Measurements from ENCODE around the gene EFNA5.

DNA sequence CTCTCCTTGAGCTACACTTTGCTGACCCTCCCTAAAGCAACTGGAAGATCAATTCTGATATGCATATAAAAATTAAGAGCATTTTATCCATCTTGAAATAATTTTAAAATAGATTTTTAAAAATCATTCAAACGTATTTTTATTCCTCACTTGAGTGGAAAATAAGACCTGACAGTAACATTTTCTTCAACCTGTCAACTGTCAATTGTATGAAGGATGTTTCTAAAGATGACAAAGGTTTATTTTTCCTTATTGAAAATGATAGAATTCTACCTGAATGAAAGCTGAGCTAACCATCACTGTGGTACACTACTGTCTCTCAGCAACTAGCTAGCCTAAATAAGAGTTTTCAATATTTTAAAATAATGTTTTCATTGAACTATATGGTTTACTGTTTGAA is 7.0 kb downstream of the EFNA5 start:
- TF ChIP-seq SP1 (IDR thresholded peaks at IDR 0.05) (no peak), REST (IDR thresholded peaks at IDR 0.05) (no peak), HNF4G (IDR thresholded peaks at IDR 0.05) (no peak), TAF1 (conservative IDR thresholded peaks at IDR 0.05) (no peak), RAD21 (IDR thresholded peaks at IDR 0.05) (no peak), FOXA1 (IDR thresholded peaks at IDR 0.05) (no peak)
- TF ChIP-seq, protein P1, sequence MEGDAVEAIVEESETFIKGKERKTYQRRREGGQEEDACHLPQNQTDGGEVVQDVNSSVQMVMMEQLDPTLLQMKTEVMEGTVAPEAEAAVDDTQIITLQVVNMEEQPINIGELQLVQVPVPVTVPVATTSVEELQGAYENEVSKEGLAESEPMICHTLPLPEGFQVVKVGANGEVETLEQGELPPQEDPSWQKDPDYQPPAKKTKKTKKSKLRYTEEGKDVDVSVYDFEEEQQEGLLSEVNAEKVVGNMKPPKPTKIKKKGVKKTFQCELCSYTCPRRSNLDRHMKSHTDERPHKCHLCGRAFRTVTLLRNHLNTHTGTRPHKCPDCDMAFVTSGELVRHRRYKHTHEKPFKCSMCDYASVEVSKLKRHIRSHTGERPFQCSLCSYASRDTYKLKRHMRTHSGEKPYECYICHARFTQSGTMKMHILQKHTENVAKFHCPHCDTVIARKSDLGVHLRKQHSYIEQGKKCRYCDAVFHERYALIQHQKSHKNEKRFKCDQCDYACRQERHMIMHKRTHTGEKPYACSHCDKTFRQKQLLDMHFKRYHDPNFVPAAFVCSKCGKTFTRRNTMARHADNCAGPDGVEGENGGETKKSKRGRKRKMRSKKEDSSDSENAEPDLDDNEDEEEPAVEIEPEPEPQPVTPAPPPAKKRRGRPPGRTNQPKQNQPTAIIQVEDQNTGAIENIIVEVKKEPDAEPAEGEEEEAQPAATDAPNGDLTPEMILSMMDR (IDR thresholded peaks at IDR 0.05; ENCODE audit: low read depth, low read length, missing input control), result no peak
- TF ChIP-seq, protein P2, sequence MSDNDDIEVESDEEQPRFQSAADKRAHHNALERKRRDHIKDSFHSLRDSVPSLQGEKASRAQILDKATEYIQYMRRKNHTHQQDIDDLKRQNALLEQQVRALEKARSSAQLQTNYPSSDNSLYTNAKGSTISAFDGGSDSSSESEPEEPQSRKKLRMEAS (IDR thresholded peaks at IDR 0.05), result no peak

Data from liver (tissue), 3 donors.